ENCODE results near the gene SLC7A11. TPM values are rescaled to one million over a fixed set of nuclear protein-coding genes. Genes with fewer than 3 reads are reported as not detected.
"Not testable (repeated sequence)": the region's sequence is repeated elsewhere in the genome, so short reads cannot be mapped to it uniquely, and the experiment has no call there.

Gene SLC7A11
- total and polyA plus RNA-seq, 5 donors from 2014 or later, result 0.02 to 0.07 TPM; not detected in 3

DNA sequence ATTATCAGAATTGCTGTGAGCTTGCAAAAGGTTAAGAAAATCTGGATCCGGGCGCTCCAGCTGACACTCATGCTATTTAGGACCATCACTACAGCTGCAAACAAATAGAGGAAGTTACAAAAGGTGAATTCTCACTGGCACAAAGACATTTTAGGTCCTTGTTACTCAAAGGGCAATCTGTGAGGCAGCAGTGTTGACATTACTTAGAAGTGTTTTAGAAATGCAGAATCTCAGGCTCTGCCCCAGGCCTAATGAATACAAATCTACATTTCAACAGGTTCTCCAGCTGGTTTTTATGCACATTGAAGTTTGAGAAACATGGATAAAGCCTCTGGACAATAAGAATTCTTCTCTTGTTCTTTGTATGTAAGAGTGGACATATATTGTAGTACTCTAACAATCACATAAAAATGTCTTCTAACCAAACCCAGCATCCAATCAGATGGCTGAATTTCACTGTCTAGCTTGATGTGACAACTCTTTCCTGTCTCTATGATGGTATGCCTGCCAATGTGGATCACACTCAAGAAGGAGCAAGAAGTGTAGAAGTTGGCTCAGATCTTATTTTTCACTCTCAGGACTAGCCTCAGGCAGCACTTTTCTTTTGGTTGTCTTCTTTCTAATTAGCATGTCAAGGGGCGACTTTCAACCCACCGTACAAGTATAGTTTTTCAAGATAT, 18.8 kb downstream of the SLC7A11 start:
- no peaks in the 10 kb centered on the region for H3K36me3 ChIP-seq (ENCODE audit: control insufficient read depth, insufficient read depth, low read length)

DNA sequence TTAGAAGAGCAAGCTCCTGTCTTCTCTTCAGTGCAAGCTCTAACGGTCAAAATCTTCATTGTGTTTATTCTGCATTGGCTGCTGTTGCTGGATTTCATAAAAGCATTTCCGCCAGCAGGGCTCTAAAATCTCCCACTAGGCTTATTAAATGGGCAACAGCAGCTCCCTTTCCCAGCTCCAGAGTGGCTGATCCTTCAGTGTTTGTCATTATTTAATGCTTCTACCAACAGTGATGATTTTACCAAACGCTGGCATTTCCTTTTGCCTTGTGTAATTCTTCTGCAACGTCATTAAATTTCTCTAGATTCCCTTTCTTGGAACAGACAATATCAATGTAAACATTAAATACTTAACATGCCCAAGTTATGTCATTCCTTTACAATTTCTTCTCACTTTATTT, 20.1 kb downstream of the SLC7A11 start:
- no peaks in the 10 kb centered on the region for H3K4me1 ChIP-seq (ENCODE audit: control insufficient read depth, insufficient read depth, low read length, poor library complexity, severe bottlenecking)
- H3K4me1 Mint-ChIP-seq, result no peaks in the 10 kb centered on the region
- no peaks in the 10 kb centered on the region for H3K9me3 ChIP-seq (ENCODE audit: control insufficient read depth in 2 of 2, low read length in 2 of 2)
- H3K36me3 Mint-ChIP-seq, result no peaks in the 10 kb centered on the region
- no peak overlapping the region for H3K27ac Mint-ChIP-seq
- H3K4me3 ChIP-seq (ENCODE audit: low read depth, low read length), result no peak overlapping the region
- peaks cover 0 to 3% (median 0%) of the 10 kb centered on the region in 7 donors for H3K9me3 Mint-ChIP-seq
- no peaks in the 10 kb centered on the region for H3K27me3 Mint-ChIP-seq
- H3K36me3 ChIP-seq (ENCODE audit: control insufficient read depth, insufficient read depth, low read length), result no peaks in the 10 kb centered on the region
- DNase-seq, result no peak
- H3K27ac ChIP-seq (ENCODE audit: insufficient read depth, low read length, poor library complexity, severe bottlenecking), result no peak overlapping the region
- no peak overlapping the region for H3K4me3 Mint-ChIP-seq
- H3K27me3 ChIP-seq (ENCODE audit: control insufficient read depth, insufficient read depth, low read length), result no peaks in the 10 kb centered on the region
- no peak for ATAC-seq (ENCODE audit: low read depth in 2 of 2)

More for the DNA sequence above, 18.8 kb downstream of the SLC7A11 start:
- Mint-ChIP-seq H3K27ac (no peak overlapping the region), H3K4me1 (no peaks in the 10 kb centered on the region), H3K27me3 (peaks cover 2% of the 10 kb centered on the region), H3K4me3 (no peak overlapping the region), H3K9me3 (peaks cover 0 to 3% (median 0%) of the 10 kb centered on the region in 7 donors), H3K36me3 (no peaks in the 10 kb centered on the region)
- no peaks in the 10 kb centered on the region for H3K27me3 ChIP-seq (ENCODE audit: control insufficient read depth, insufficient read depth, low read length)
- DNase-seq (no peak), ATAC-seq (ENCODE audit: low read depth in 2 of 2) (no peak)
- no peak overlapping the region for H3K4me3 ChIP-seq (ENCODE audit: low read depth, low read length)
- no peaks in the 10 kb centered on the region for H3K9me3 ChIP-seq (ENCODE audit: control insufficient read depth in 2 of 2, low read length in 2 of 2)
- H3K4me1 ChIP-seq (ENCODE audit: control insufficient read depth, insufficient read depth, low read length, poor library complexity, severe bottlenecking), result no peaks in the 10 kb centered on the region
- no peak overlapping the region for H3K27ac ChIP-seq (ENCODE audit: insufficient read depth, low read length, poor library complexity, severe bottlenecking)

DNA sequence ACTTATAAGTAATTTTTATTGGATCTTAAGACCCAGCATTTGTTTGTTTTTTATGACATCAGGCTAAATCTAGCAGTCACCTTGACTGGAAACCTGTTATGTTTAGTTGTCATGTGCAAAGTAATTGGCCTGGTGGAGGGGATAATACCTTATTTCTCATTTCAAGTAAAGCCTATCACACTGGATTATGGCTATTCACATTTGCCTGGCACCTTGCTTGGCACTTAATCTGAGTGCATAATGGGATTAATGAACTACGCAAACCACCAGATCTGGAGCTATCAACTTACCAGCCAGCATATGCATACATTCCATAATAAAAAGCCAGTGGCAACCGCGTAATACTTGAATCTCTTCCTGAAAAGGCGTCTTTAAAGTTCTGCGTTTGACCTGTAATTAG, 23.2 kb downstream of the SLC7A11 start:
- H3K27me3 ChIP-seq (ENCODE audit: control insufficient read depth, insufficient read depth, low read length), result no peaks in the 10 kb centered on the region
- H3K4me1 ChIP-seq (ENCODE audit: control insufficient read depth, insufficient read depth, low read length, poor library complexity, severe bottlenecking), result no peaks in the 10 kb centered on the region
- DNase-seq (no peak), ATAC-seq (ENCODE audit: low read depth in 2 of 2) (no peak)
- H3K27ac ChIP-seq (ENCODE audit: insufficient read depth, low read length, poor library complexity, severe bottlenecking), result no peak overlapping the region
- no peaks in the 10 kb centered on the region for H3K4me1 Mint-ChIP-seq
- H3K9me3 ChIP-seq (ENCODE audit: control insufficient read depth in 2 of 2, low read length in 2 of 2), result no peaks in the 10 kb centered on the region
- H3K9me3 Mint-ChIP-seq, result peaks cover 0 to 3% (median 0%) of the 10 kb centered on the region in 7 donors
- no peak overlapping the region for H3K27ac Mint-ChIP-seq
- no peaks in the 10 kb centered on the region for H3K36me3 Mint-ChIP-seq
- H3K4me3 ChIP-seq (ENCODE audit: low read depth, low read length), result no peak overlapping the region
- no peak overlapping the region for H3K4me3 Mint-ChIP-seq
- H3K36me3 ChIP-seq (ENCODE audit: control insufficient read depth, insufficient read depth, low read length), result no peaks in the 10 kb centered on the region
- no peaks in the 10 kb centered on the region for H3K27me3 Mint-ChIP-seq

DNA sequence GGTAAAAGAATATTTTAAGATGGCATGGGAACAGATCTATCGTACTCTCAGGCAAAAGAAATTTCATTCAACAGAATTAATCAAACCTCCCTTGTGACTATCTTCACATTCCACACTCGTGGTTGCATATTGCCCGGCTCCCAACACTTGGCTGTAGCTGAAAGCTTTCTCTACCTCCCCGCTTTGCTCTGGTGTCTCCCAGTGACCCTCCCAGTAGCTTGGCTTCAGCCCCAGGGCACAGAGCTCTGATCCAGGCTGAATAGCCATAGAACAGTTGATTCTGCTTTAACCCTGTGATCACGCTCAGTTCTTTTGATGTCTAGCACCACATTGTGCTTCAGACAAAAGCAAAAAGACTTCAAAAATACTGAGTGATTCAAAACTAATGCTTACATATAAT, 24.6 kb downstream of the SLC7A11 start:
- no peak overlapping the region for H3K4me3 Mint-ChIP-seq
- no peaks in the 10 kb centered on the region for H3K36me3 Mint-ChIP-seq
- no peaks in the 10 kb centered on the region for H3K4me1 Mint-ChIP-seq
- H3K9me3 ChIP-seq (ENCODE audit: control insufficient read depth in 2 of 2, low read length in 2 of 2), result no peaks in the 10 kb centered on the region
- H3K9me3 Mint-ChIP-seq, result peaks cover 0 to 5% (median 0%) of the 10 kb centered on the region in 7 donors
- H3K27me3 ChIP-seq (ENCODE audit: control insufficient read depth, insufficient read depth, low read length), result no peaks in the 10 kb centered on the region
- no peaks in the 10 kb centered on the region for H3K36me3 ChIP-seq (ENCODE audit: control insufficient read depth, insufficient read depth, low read length)
- ATAC-seq (ENCODE audit: low read depth in 2 of 2), result no peak
- DNase-seq, result no peak
- no peak overlapping the region for H3K27ac ChIP-seq (ENCODE audit: insufficient read depth, low read length, poor library complexity, severe bottlenecking)
- no peak overlapping the region for H3K27ac Mint-ChIP-seq
- H3K4me1 ChIP-seq (ENCODE audit: control insufficient read depth, insufficient read depth, low read length, poor library complexity, severe bottlenecking), result no peaks in the 10 kb centered on the region
- no peak overlapping the region for H3K4me3 ChIP-seq (ENCODE audit: low read depth, low read length)
- H3K27me3 Mint-ChIP-seq, result no peaks in the 10 kb centered on the region

DNA sequence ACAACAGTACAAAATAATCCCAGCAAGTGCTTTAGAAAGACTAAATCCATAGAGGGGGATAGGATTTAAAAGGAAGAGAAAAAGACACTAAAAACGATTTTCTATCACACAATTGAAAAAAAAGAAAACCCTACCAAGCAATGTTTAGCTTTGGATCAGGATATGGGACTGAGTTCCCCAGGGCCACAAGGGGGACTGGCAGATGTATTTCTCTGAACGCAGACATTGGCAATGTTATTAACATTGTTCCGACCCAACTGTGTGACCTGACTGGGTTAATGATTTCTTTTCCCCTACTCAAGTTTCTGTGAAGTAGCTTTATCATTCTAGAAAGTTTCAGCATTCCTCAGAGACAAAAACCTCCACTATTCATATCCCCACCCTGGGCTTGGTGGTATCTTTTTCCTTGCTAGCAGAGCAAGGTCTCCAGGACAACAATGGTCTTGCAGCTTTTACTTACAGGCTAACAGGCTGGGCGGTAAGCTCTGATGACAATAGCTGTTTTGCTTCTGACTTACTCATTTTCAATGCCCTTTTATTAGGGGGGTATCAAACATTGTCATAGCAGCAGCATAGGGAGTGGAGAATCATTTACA, 25.8 kb downstream of the SLC7A11 start:
- Histone ChIP-seq H3K27ac (ENCODE audit: insufficient read depth, low read length, poor library complexity, severe bottlenecking) (no peak overlapping the region), H3K27me3 (ENCODE audit: control insufficient read depth, insufficient read depth, low read length) (no peaks in the 10 kb centered on the region), H3K9me3 (ENCODE audit: control insufficient read depth in 2 of 2, low read length in 2 of 2) (no peaks in the 10 kb centered on the region), H3K36me3 (ENCODE audit: control insufficient read depth, insufficient read depth, low read length) (no peaks in the 10 kb centered on the region), H3K4me3 (ENCODE audit: low read depth, low read length) (no peak overlapping the region), H3K4me1 (ENCODE audit: control insufficient read depth, insufficient read depth, low read length, poor library complexity, severe bottlenecking) (no peaks in the 10 kb centered on the region)
- Mint-ChIP-seq H3K27ac (no peak overlapping the region), H3K9me3 (peaks cover 0 to 5% (median 0%) of the 10 kb centered on the region in 7 donors), H3K27me3 (no peaks in the 10 kb centered on the region), H3K4me1 (no peaks in the 10 kb centered on the region), H3K4me3 (no peak overlapping the region), H3K36me3 (no peaks in the 10 kb centered on the region)
- ATAC-seq (ENCODE audit: low read depth in 2 of 2) (no peak), DNase-seq (no peak)

DNA sequence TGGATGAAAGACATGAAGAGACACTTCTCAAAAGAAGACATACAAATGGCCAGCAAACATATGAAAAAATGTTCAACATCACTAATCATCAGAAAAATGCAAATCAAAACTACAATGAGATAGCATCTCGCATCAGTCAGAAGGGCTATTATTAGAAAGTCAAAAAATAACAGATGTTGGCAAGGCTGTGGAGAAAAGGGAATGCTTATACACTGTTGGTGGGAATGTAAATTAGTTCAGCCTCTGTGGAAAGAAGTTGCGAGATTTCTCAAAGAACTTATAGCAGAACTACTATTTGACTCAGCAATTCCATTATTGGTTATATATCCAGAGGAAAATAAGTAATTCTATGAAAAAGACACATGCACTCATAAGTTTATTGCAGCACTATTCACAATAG, 31.6 kb downstream of the SLC7A11 start:
- not testable (repeated sequence) for H3K4me1 Mint-ChIP-seq; H3K4me3 ChIP-seq (ENCODE audit: low read depth, low read length); H3K4me1 ChIP-seq (ENCODE audit: control insufficient read depth, insufficient read depth, low read length, poor library complexity, severe bottlenecking); ATAC-seq (ENCODE audit: low read depth in 2 of 2); H3K4me3 Mint-ChIP-seq; H3K27me3 ChIP-seq (ENCODE audit: control insufficient read depth, insufficient read depth, low read length); H3K36me3 ChIP-seq (ENCODE audit: control insufficient read depth, insufficient read depth, low read length); H3K27ac Mint-ChIP-seq; H3K27ac ChIP-seq (ENCODE audit: insufficient read depth, low read length, poor library complexity, severe bottlenecking); H3K9me3 Mint-ChIP-seq; H3K36me3 Mint-ChIP-seq; DNase-seq; H3K9me3 ChIP-seq (ENCODE audit: control insufficient read depth in 2 of 2, low read length in 2 of 2); H3K27me3 Mint-ChIP-seq

DNA sequence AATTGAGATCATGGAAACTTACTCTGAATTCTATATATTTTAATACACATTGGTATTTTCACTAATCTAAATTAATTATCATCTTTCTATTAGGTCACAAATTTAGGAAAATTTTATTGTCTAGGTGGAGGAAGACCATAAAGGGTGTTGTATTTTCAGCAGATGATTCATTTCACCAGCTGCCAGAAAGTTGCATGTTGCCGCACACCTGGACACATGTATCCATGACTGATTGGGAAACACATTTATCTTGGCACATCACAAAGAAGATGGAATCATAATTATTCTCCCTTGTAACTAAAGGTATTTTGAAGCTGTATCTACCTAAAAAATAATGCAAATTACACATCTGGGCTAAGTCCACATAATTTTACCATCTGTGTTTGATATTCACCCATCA, 33.1 kb downstream of the SLC7A11 start:
- Mint-ChIP-seq H3K4me1 (no peaks in the 10 kb centered on the region), H3K27ac (no peak overlapping the region), H3K36me3 (no peaks in the 10 kb centered on the region), H3K27me3 (no peaks in the 10 kb centered on the region), H3K4me3 (no peak overlapping the region), H3K9me3 (peaks cover 0 to 4% (median 0%) of the 10 kb centered on the region in 7 donors)
- Histone ChIP-seq H3K27me3 (ENCODE audit: control insufficient read depth, insufficient read depth, low read length) (no peaks in the 10 kb centered on the region), H3K4me1 (ENCODE audit: control insufficient read depth, insufficient read depth, low read length, poor library complexity, severe bottlenecking) (no peaks in the 10 kb centered on the region), H3K9me3 (ENCODE audit: control insufficient read depth in 2 of 2, low read length in 2 of 2) (no peaks in the 10 kb centered on the region), H3K4me3 (ENCODE audit: low read depth, low read length) (no peak overlapping the region), H3K36me3 (ENCODE audit: control insufficient read depth, insufficient read depth, low read length) (no peaks in the 10 kb centered on the region), H3K27ac (ENCODE audit: insufficient read depth, low read length, poor library complexity, severe bottlenecking) (no peak overlapping the region)
- ATAC-seq (ENCODE audit: low read depth in 2 of 2) (no peak), DNase-seq (no peak)
